Activated CD4-positive, alpha-beta memory T cell treated with anti-CD3 and anti-CD28 coated beads for 36 hours (primary cell): Measurements from ENCODE around the gene SMARCC2. TPM values are rescaled to one million over a fixed set of nuclear protein-coding genes. Genes with fewer than 3 reads are reported as not detected.

Experiments used
- CTCF ChIA-PET: fragments of 350-600 bp; sonication (Branson Sonifier 250); formaldehyde crosslinking; loops from one replicate; lab custom pipeline; 2021; ENCODE audit warnings: antibody characterized with exemption, inconsistent platforms; lab: Charles Lee
- POLR2A ChIA-PET: fragments of 350-600 bp; sonication (Branson Sonifier 250); formaldehyde crosslinking; loops from one replicate; lab custom pipeline; 2021; ENCODE audit warnings: antibody characterized with exemption; lab: Charles Lee
- DNase-seq: peaks from one replicate; pipeline ENCODE4 v3.0.0-alpha.2; 2020
- H3K27ac Mint-ChIP-seq: one replicate; pipeline ENCODE4 v1.8.0; 2021; ENCODE audit warnings: mixed read lengths
- H3K27me3 Mint-ChIP-seq: one replicate; pipeline ENCODE4 v1.8.0; 2021; ENCODE audit warnings: mixed read lengths
- H3K36me3 Mint-ChIP-seq: one replicate; pipeline ENCODE4 v1.8.0; 2021; ENCODE audit warnings: mixed read lengths
- H3K4me1 Mint-ChIP-seq: one replicate; pipeline ENCODE4 v1.8.0; 2021; ENCODE audit warnings: low read depth, mixed read lengths
- H3K4me3 Mint-ChIP-seq: one replicate; pipeline ENCODE4 v1.8.0; 2021; ENCODE audit warnings: mild to moderate bottlenecking, mixed read lengths
- H3K9me3 Mint-ChIP-seq: one replicate; pipeline ENCODE4 v1.8.0; 2021; ENCODE audit warnings: mixed read lengths
- intact Hi-C: fragments of 100-400 bp; cut with micrococcal nuclease; formaldehyde crosslinking; loops from one replicate; pipeline ENCODE4 v1.15.1; 2023
- total RNA-seq, 2 experiments: library from RNA; stranded (reverse); gene quantifications; one replicate each; pipeline ENCODE4 v1.2.3, GENCODE V29; 2021

Gene SMARCC2
- 100 to 1,000 TPM in 1 of 2 experiments, 10 to 100 TPM in 1; 96.4 to 103 TPM for total RNA-seq

DNA sequence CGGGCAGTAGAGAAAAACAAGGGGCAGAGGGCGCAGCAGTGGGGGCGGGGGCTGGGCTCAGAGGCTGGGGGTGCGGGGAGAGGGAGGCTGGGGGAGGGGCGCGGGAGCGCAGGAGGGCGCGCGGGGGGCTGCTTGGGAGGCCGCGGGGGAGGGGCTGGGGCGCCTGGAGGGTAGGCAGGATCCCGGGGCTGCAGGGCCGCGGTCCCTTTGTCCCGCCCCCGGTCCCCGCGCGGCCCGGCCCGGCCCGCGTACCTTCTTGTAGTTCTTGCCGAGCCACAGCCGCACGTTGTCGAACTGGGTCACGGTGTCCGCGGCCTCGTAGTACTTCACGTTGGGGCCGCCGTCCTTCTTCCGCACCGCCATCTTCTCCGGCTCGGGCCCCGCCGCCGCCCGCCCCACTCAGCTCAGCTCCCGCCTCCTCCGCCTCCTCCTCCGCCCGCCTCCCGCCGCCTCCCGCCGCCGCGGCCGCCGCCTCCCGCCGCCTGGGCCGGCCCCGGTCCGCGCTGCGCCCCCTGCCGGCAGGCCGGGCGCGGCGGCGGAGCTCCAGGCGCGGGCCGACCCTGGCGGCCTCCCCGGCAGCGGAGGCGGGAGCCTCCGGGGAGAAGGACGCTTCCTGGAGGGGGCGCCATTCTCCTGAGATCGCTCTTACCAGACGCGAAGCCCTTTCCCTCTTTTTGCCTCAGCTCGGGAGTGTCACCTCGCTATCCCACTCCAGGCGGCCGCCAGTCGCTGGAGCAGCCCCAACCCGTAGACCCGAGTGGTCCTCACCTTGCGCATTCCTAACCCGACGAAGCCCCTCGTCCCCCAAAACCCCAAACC, at the start of gene SMARCC2:
Gene SMARCC2, minus strand, starts transcription at position 385 of the 819 bp plus-strand sequence. Its CDS starts 22 bp downstream, at position 363.
- H3K27me3 Mint-ChIP-seq, result no peaks in the 10 kb centered on the region
- H3K4me3 Mint-ChIP-seq, result peak within 1 kb of the TSS; percentile 87
- H3K27ac Mint-ChIP-seq, result peak within 1 kb of the TSS; percentile 95
- intact Hi-C loops, result loop anchor here (1.0 to 2.0 kb wide), 2 partner anchors 37 to 143 kb away; partner anchors contain the start of gene MYL6B
- peaks cover 35% of the 10 kb centered on the region for H3K4me1 Mint-ChIP-seq
- ChIA-PET CTCF (interaction anchor here (0.6 to 6.3 kb wide), 46 partner anchors 9 to 450 kb away, joined by 3 to 168 read pairs (median 6); partner anchors contain the start of genes ANKRD52, COQ10A, ESYT1 and MYL6), POLR2A (interaction anchor here (0.6 to 4.4 kb wide), 22 partner anchors 14 to 490 kb away, joined by 3 to 54 read pairs (median 5); partner anchors contain the start of genes ANKRD52, CNPY2, CS and ESYT1)
- H3K9me3 Mint-ChIP-seq, result no peaks in the 10 kb centered on the region
- peaks cover 18% of the 10 kb centered on the region for H3K36me3 Mint-ChIP-seq
- DNase-seq, result peak; percentile 92

- Mint-ChIP-seq H3K4me3 (no peak overlapping the region), H3K9me3 (no peaks in the 10 kb centered on the region), H3K27ac (no peak overlapping the region), H3K36me3 (peaks cover 6% of the 10 kb centered on the region), H3K4me1 (no peaks in the 10 kb centered on the region), H3K27me3 (no peaks in the 10 kb centered on the region)
- CTCF ChIA-PET, result no interaction called here
- intact Hi-C loops, result no loop called here
- DNase-seq, result no peak
- POLR2A ChIA-PET, result no interaction called here
Observed at GRCh38 chr12:56237552-56237951, 48.3 kb upstream of the SMARCC2 start.

DNA sequence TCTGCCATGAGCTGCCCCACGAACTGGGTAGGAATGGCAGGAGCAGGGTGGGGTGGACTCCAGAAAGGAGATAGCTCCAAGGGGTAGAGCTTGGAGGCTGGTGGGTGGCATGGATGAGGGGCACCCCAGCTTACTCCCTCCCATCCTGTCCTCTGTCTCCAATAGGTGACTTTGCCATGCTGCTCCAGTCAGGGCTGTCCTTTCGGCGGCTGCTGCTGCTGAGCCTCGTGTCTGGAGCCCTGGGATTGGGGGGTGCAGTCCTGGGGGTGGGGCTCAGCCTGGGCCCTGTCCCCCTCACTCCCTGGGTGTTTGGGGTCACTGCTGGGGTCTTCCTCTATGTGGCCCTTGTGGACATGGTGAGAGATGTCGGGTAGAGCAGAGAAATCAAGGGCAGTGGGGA, 47.7 kb upstream of the SMARCC2 start:
- intact Hi-C loops, result no loop called here
- Mint-ChIP-seq H3K4me3 (no peak overlapping the region), H3K27ac (no peak overlapping the region), H3K4me1 (no peaks in the 10 kb centered on the region), H3K9me3 (no peaks in the 10 kb centered on the region), H3K36me3 (peaks cover 5% of the 10 kb centered on the region), H3K27me3 (no peaks in the 10 kb centered on the region)
- DNase-seq, result no peak
- ChIA-PET POLR2A (no interaction called here), CTCF (no interaction called here)

- intact Hi-C loops, result no loop called here
- Mint-ChIP-seq H3K27ac (no peak overlapping the region), H3K4me1 (no peaks in the 10 kb centered on the region), H3K4me3 (no peak overlapping the region), H3K27me3 (no peaks in the 10 kb centered on the region), H3K36me3 (peaks cover 3% of the 10 kb centered on the region), H3K9me3 (no peaks in the 10 kb centered on the region)
- ChIA-PET CTCF (interaction anchor here (0.7 kb wide), 1 partner anchor 23 kb away, joined by 3 read pairs; no protein-coding TSS in a partner anchor), POLR2A (interaction anchor here (1.8 kb wide), 1 partner anchor 64 kb away, joined by 3 read pairs; no protein-coding TSS in a partner anchor)
- DNase-seq, result no peak
Observed at GRCh38 chr12:56236091-56236490, 46.8 kb upstream of the SMARCC2 start.

DNA sequence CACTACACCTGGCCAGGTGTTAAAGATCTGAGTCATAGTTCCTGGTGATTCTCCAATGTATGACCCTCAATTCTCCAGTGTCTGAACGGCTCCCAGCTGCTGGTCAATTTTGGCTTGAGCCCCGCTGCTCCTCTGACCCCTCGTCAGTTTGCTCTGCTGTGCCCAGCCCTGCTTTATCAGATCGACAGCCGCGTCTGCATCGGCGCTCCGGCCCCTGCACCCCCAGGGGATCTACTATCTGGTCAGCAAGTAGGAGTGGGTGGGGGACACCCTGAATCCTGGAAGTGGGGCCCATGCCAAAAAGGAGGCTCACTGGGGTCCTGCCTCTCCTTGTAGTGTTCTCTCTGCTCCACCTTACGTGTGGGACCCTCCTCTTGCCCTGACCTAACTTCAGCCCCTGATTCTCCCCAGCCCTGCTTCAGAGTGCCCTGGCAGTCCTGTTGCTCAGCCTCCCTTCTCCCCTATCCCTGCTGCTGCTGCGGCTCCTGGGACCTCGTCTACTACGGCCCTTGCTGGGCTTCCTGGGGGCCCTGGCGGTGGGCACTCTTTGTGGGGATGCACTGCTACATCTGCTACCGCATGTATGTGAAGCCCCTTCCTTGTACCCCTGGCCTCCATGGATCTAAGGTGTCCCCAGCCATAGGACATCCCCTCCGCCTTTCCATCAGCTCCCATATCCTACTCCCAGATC, 45.6 kb upstream of the SMARCC2 start:
- CTCF ChIA-PET, result interaction anchor here (0.6 kb wide), 1 partner anchor 30 kb away, joined by 4 read pairs; no protein-coding TSS in a partner anchor
- POLR2A ChIA-PET, result interaction anchor here (1.8 kb wide), 1 partner anchor 65 kb away, joined by 3 read pairs; no protein-coding TSS in a partner anchor
- no peak for DNase-seq
- no peaks in the 10 kb centered on the region for H3K36me3 Mint-ChIP-seq
- no peaks in the 10 kb centered on the region for H3K9me3 Mint-ChIP-seq
- intact Hi-C loops, result no loop called here
- no peak overlapping the region for H3K27ac Mint-ChIP-seq
- H3K4me1 Mint-ChIP-seq, result no peaks in the 10 kb centered on the region
- H3K27me3 Mint-ChIP-seq, result no peaks in the 10 kb centered on the region
- no peak overlapping the region for H3K4me3 Mint-ChIP-seq

- CTCF ChIA-PET, result interaction anchor here (1.4 to 1.7 kb wide), 2 partner anchors 9 to 27 kb away, joined by 4 to 5 read pairs; partner anchors contain the start of gene ANKRD52
- POLR2A ChIA-PET, result interaction anchor here (0.5 kb wide), 1 partner anchor 10 kb away, joined by 3 read pairs; no protein-coding TSS in a partner anchor
- Mint-ChIP-seq H3K9me3 (no peaks in the 10 kb centered on the region), H3K4me3 (no peak overlapping the region), H3K27me3 (no peaks in the 10 kb centered on the region), H3K36me3 (peaks cover 7% of the 10 kb centered on the region), H3K4me1 (no peaks in the 10 kb centered on the region), H3K27ac (no peak overlapping the region)
- intact Hi-C loops, result no loop called here
- no peak for DNase-seq
Observed at GRCh38 chr12:56231184-56231582, 41.9 kb upstream of the SMARCC2 start.

DNA sequence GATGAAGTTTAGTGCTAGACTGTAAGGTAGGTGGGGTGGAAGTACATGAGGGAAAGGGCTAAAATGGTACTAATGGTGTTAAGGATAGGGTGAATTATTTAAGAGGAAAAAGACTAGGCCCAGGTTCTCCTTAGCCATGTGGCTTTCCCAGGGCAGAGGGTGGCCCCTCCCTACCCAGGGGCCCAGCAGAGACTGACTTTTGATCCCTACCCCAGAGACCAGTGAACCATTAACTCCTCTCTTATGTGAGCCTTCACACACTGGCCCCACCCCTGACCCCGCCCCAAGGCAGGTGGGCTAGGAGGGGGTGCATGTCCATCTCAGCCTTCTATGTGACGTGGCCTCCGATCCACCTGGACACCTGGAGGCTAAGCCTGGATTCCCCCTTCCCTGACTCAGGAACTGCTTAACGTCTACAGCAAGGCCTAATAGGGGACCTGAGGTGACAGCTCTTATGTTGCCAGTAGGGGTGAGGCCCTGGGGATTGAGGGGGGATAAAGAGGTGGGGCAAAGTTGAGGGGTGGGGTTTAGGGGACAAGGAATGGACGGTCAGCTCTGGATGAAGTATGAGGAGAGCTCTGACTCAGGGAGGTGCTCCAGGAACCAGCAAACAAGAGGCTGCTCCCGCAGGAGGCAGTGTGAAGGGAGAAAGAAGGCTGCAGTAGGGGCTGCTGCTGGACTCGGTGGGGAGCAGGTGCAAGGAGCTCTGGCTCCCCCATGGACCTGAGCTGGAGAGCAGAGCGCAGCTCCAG, 41.3 kb upstream of the SMARCC2 start:
- H3K36me3 Mint-ChIP-seq, result peaks cover 9% of the 10 kb centered on the region
- H3K27ac Mint-ChIP-seq, result no peak overlapping the region
- POLR2A ChIA-PET, result no interaction called here
- no peak for DNase-seq
- intact Hi-C loops, result no loop called here
- H3K27me3 Mint-ChIP-seq, result no peaks in the 10 kb centered on the region
- no peaks in the 10 kb centered on the region for H3K9me3 Mint-ChIP-seq
- peaks cover under 1% of the 10 kb centered on the region for H3K4me1 Mint-ChIP-seq
- H3K4me3 Mint-ChIP-seq, result no peak overlapping the region
- CTCF ChIA-PET, result interaction anchor here (1.4 to 1.7 kb wide), 2 partner anchors 8 to 28 kb away, joined by 4 to 5 read pairs; partner anchors contain the start of gene ANKRD52

GRCh38 chr12:56229916-56230431, 40.7 kb upstream of the SMARCC2 start, which contains the start of gene SLC39A5:
SLC39A5 (plus strand) TSS chr12:56230051; CDS start chr12:56231275, 1,224 bp downstream.
- ChIA-PET CTCF (no interaction called here), POLR2A (no interaction called here)
- Mint-ChIP-seq H3K4me1 (peaks cover 7% of the 10 kb centered on the region), H3K9me3 (no peaks in the 10 kb centered on the region), H3K27me3 (no peaks in the 10 kb centered on the region), H3K27ac (no peak within 1 kb of the TSS), H3K4me3 (no peak within 1 kb of the TSS), H3K36me3 (peaks cover 12% of the 10 kb centered on the region)
- intact Hi-C loops, result loop anchor here (10.0 kb wide), 1 partner anchor 255 kb away; the partner anchor contains the start of gene RAB5B
- no peak for DNase-seq

- H3K36me3 Mint-ChIP-seq, result peaks cover 12% of the 10 kb centered on the region
- intact Hi-C loops, result loop anchor here (10.0 kb wide), 1 partner anchor 254 kb away; the partner anchor contains the start of gene RAB5B
- DNase-seq, result no peak
- ChIA-PET CTCF (no interaction called here), POLR2A (no interaction called here)
- H3K27me3 Mint-ChIP-seq, result no peaks in the 10 kb centered on the region
- H3K9me3 Mint-ChIP-seq, result no peaks in the 10 kb centered on the region
- H3K4me3 Mint-ChIP-seq, result no peak overlapping the region
- peaks cover 12% of the 10 kb centered on the region for H3K4me1 Mint-ChIP-seq
- H3K27ac Mint-ChIP-seq, result no peak overlapping the region
Observed at GRCh38 chr12:56229082-56229481, 39.8 kb upstream of the SMARCC2 start.

DNA sequence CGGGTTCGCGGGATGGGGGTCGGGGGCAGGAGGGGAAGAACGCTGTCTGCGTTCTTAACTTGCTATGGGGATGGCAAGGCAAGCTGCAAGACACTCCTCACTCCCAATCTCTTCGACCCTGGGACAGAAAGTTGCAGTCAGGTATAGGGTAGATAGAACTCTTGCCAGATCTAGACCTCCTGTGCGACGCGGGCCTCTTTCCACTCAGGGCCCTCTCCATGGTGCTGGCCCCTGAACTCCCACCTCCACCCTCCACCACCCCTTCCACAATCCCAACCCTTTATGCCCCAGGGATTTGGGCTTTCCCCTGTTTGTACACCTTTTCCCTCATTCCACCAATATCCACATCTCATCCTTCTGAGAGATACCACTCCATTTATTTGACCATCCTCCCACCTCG, 35.7 kb upstream of the SMARCC2 start:
- Mint-ChIP-seq H3K4me1 (peaks cover 33% of the 10 kb centered on the region), H3K4me3 (peak overlapping the region; percentile 87), H3K27me3 (no peaks in the 10 kb centered on the region), H3K27ac (peak overlapping the region; percentile 71), H3K9me3 (no peaks in the 10 kb centered on the region), H3K36me3 (peaks cover 12% of the 10 kb centered on the region)
- ChIA-PET POLR2A (no interaction called here), CTCF (interaction anchor here (1.2 to 1.4 kb wide), 2 partner anchors 28 to 33 kb away, joined by 3 to 6 read pairs; partner anchors contain the start of gene ANKRD52)
- intact Hi-C loops, result loop anchor here (1.0 to 10.0 kb wide), 9 partner anchors 13 to 408 kb away; partner anchors contain the start of genes ANKRD52, ORMDL2, RAB5B and RPS26
- DNase-seq, result peak; percentile 15
